Neural progenitor cell (in vitro differentiated cells): ENCODE data around the gene UGT1A3. TPM values are rescaled to one million over a fixed set of nuclear protein-coding genes. Genes with fewer than 3 reads are reported as not detected.
A peak's percentile ranks its signal among the peaks of the same experiment; 100 is the strongest.

Experiments used
- DNase-seq: peaks from one replicate; pipeline ENCODE4 v3.0.0-alpha.2; 2016; ENCODE audit warnings: low spot score
- H2AFZ ChIP-seq: fragments of 200-600 bp; sonication (generic); replicated peaks from 2 replicates; pipeline ENCODE4 v1.6.1; 2016; ENCODE audit warnings: antibody characterized with exemption
- H3F3A ChIP-seq: fragments of 200-600 bp; sonication (generic); 2 replicates; pipeline ENCODE4 v1.6.1; 2016; ENCODE audit warnings: antibody characterized with exemption, low read depth
- H3K27ac ChIP-seq: fragments of 200-600 bp; sonication (generic); 2 replicates; pipeline ENCODE4 v1.5.1; 2016; ENCODE audit warnings: mild to moderate bottlenecking
- H3K27me3 ChIP-seq: fragments of 200-600 bp; sonication (generic); 2 replicates; pipeline ENCODE4 v1.6.1; 2016; ENCODE audit warnings: mild to moderate bottlenecking, moderate library complexity
- H3K36me3 ChIP-seq: fragments of 200-600 bp; sonication (generic); 2 replicates; pipeline ENCODE4 v1.5.1; 2016
- H3K4me1 ChIP-seq: fragments of 200-600 bp; sonication (generic); 2 replicates; pipeline ENCODE4 v1.6.1; 2016; ENCODE audit warnings: mixed run types
- H3K4me2 ChIP-seq: fragments of 200-600 bp; sonication (generic); 2 replicates; pipeline ENCODE4 v1.6.1; 2016
- H3K4me3 ChIP-seq: fragments of 200-600 bp; sonication (generic); 2 replicates; pipeline ENCODE4 v1.5.1; 2016
- H3K79me2 ChIP-seq: fragments of 200-600 bp; sonication (generic); 2 replicates; pipeline ENCODE4 v1.6.1; 2016; ENCODE audit warnings: low read depth
- H3K9ac ChIP-seq: fragments of 200-600 bp; sonication (generic); 2 replicates; pipeline ENCODE4 v1.6.1; 2016
- H3K9me3 ChIP-seq: fragments of 200-600 bp; sonication (generic); 2 replicates; pipeline ENCODE4 v1.5.1; 2016; ENCODE audit warnings: low read depth
- H4K20me1 ChIP-seq: fragments of 200-600 bp; sonication (generic); 2 replicates; pipeline ENCODE4 v1.6.1; 2016; ENCODE audit warnings: low read depth
- H3K27ac Mint-ChIP-seq: 3 replicates; pipeline ENCODE4 v1.8.0; 2021; ENCODE audit warnings: mixed read lengths
- H3K27me3 Mint-ChIP-seq: 2 replicates; pipeline ENCODE4 v1.8.0; 2022; ENCODE audit warnings: low read depth, mild to moderate bottlenecking, inconsistent platforms, moderate library complexity, mixed read lengths; ENCODE audit not compliant: insufficient read depth
- H3K36me3 Mint-ChIP-seq: 3 replicates; pipeline ENCODE4 v1.8.0; 2021; ENCODE audit warnings: mixed read lengths
- H3K4me1 Mint-ChIP-seq: 3 replicates; pipeline ENCODE4 v1.8.0; 2021; ENCODE audit warnings: mixed read lengths
- H3K4me3 Mint-ChIP-seq: 3 replicates; pipeline ENCODE4 v1.8.0; 2021; ENCODE audit warnings: mild to moderate bottlenecking, moderate library complexity, mixed read lengths
- H3K9me3 Mint-ChIP-seq: 3 replicates; pipeline ENCODE4 v1.8.0; 2020; ENCODE audit warnings: mixed read lengths
- CTCF ChIP-seq: fragments of 200-600 bp; sonication (generic); IDR thresholded peaks from 2 replicates; pipeline ENCODE4 v1.5.1; 2017; ENCODE audit warnings: antibody characterized with exemption, mild to moderate bottlenecking
- EZH2 ChIP-seq: fragments of 200-600 bp; sonication (generic); IDR thresholded peaks from 2 replicates; pipeline ENCODE4 v1.6.1; 2017; ENCODE audit warnings: antibody characterized with exemption, mild to moderate bottlenecking, moderate library complexity
- EZH2phosphoT487 ChIP-seq: fragments of 200-600 bp; sonication (generic); IDR thresholded peaks from 2 replicates; pipeline ENCODE4 v1.6.1; 2017; ENCODE audit warnings: antibody characterized with exemption
- total RNA-seq: library from RNA; depleted of rRNA; stranded (reverse); fragments of >200 nt; gene quantifications from 2 replicates; pipeline ENCODE4 v1.2.3, GENCODE V29; 2015; ENCODE audit warnings: low replicate concordance

UGT1A3 gene
- total RNA-seq, 1 donor from 2014 or later = not detected

GRCh38 chr2:233707940-233708644, 20.8 kb upstream of the UGT1A3 start:
- no peaks in the 10 kb centered on the region for H4K20me1 ChIP-seq
- no peaks in the 10 kb centered on the region for H3K36me3 Mint-ChIP-seq
- H3K4me3 ChIP-seq = no peak overlapping the region
- H3K79me2 ChIP-seq = no peaks in the 10 kb centered on the region
- H3K27me3 Mint-ChIP-seq = no peaks in the 10 kb centered on the region
- H3K9me3 Mint-ChIP-seq = peaks cover 2% of the 10 kb centered on the region
- no peaks in the 10 kb centered on the region for H3K9me3 ChIP-seq
- H3K9ac ChIP-seq = no peak overlapping the region
- DNase-seq = no peak
- H3K27ac Mint-ChIP-seq = no peak overlapping the region
- no peaks in the 10 kb centered on the region for H3K4me1 Mint-ChIP-seq
- TF ChIP-seq CTCF (no peak), EZH2phosphoT487 (no peak), EZH2 (no peak)
- no peak overlapping the region for H3K4me3 Mint-ChIP-seq
- H3K4me2 ChIP-seq = no peak overlapping the region
- H3K4me1 ChIP-seq = no peaks in the 10 kb centered on the region
- H2AFZ ChIP-seq = no peak overlapping the region
- no peak overlapping the region for H3K27ac ChIP-seq
- H3K27me3 ChIP-seq = no peaks in the 10 kb centered on the region
- no peaks in the 10 kb centered on the region for H3K36me3 ChIP-seq
- no peaks in the 10 kb centered on the region for H3F3A ChIP-seq

- Histone ChIP-seq H4K20me1 (no peaks in the 10 kb centered on the region), H3K27ac (no peak overlapping the region), H3K36me3 (no peaks in the 10 kb centered on the region), H2AFZ (no peak overlapping the region), H3K27me3 (no peaks in the 10 kb centered on the region), H3K4me1 (no peaks in the 10 kb centered on the region), H3K9ac (no peak overlapping the region), H3K4me2 (no peak overlapping the region), H3K9me3 (no peaks in the 10 kb centered on the region), H3K79me2 (no peaks in the 10 kb centered on the region), H3F3A (no peaks in the 10 kb centered on the region), H3K4me3 (no peak overlapping the region)
- no peak overlapping the region for H3K4me3 Mint-ChIP-seq
- TF ChIP-seq EZH2 = no peak
- TF ChIP-seq CTCF = no peak
- TF ChIP-seq EZH2phosphoT487 = no peak
- no peak for DNase-seq
- H3K27ac Mint-ChIP-seq = no peak overlapping the region
- H3K36me3 Mint-ChIP-seq = no peaks in the 10 kb centered on the region
- H3K9me3 Mint-ChIP-seq = peaks cover 2% of the 10 kb centered on the region
- H3K4me1 Mint-ChIP-seq = no peaks in the 10 kb centered on the region
- peaks cover 1% of the 10 kb centered on the region for H3K27me3 Mint-ChIP-seq
These were observed 19.9 kb upstream of the UGT1A3 start for GRCh38 chr2:233708942-233709341.

GRCh38 chr2:233711312-233712008, 17.4 kb upstream of the UGT1A3 start:
- Histone ChIP-seq H3K27me3 (no peaks in the 10 kb centered on the region), H3K9ac (no peak overlapping the region), H3F3A (no peaks in the 10 kb centered on the region), H3K4me2 (no peak overlapping the region), H4K20me1 (no peaks in the 10 kb centered on the region), H3K9me3 (no peaks in the 10 kb centered on the region), H2AFZ (peak overlapping the region; percentile 23), H3K27ac (no peak overlapping the region), H3K4me1 (no peaks in the 10 kb centered on the region), H3K36me3 (no peaks in the 10 kb centered on the region), H3K79me2 (no peaks in the 10 kb centered on the region), H3K4me3 (no peak overlapping the region)
- Mint-ChIP-seq H3K4me3 (no peak overlapping the region), H3K36me3 (no peaks in the 10 kb centered on the region), H3K4me1 (peaks cover 1% of the 10 kb centered on the region), H3K9me3 (no peaks in the 10 kb centered on the region), H3K27ac (no peak overlapping the region), H3K27me3 (peaks cover 3% of the 10 kb centered on the region)
- DNase-seq = peak; percentile 85
- TF ChIP-seq EZH2phosphoT487 (no peak), CTCF (peak; percentile 93)
